Spleen (tissue), 7 donors: Measurements from ENCODE around the gene CES3.

Experiments used
- POLR2A ChIP-seq, 3 donors: fragments of 450-650 bp; IDR thresholded peaks; one replicate each; pipeline ENCODE4 v1.5.1; 2017; ENCODE audit warnings: antibody characterized with exemption in 3 of 3, mild to moderate bottlenecking in 1 of 3
- POLR2AphosphoS5 ChIP-seq, 3 donors: sonication (generic); formaldehyde crosslinking; IDR thresholded peaks; one replicate each; pipeline ENCODE4 v1.5.1; 2017; ENCODE audit warnings: antibody characterized with exemption in 3 of 3
- TF ChIP-seq, protein P1 (sequence below), 11 experiments: fragments of 200-600 bp in 7 of 11; fragments of 450-650 bp in 4 of 11; sonication (generic) in 4 of 11; IDR thresholded peaks in 8 of 11; conservative IDR thresholded peaks in 3 of 11; 1 replicate in 7 of 11; 2 replicates in 4 of 11; pipeline versions ENCODE4 v1.4.0 to v1.8.0; 2016 to 2021; ENCODE audit warnings: antibody characterized with exemption in 11 of 11, inconsistent platforms in 4 of 11, mild to moderate bottlenecking in 1 of 11
- donor health status: DM: no; HTN: no; CAD: no; lungs with moderate emphysema.
- donor health status: DM: no; HTN: no; CAD: no.
- donor health status: DM: no; HTN: no; CAD: no.

DNA sequence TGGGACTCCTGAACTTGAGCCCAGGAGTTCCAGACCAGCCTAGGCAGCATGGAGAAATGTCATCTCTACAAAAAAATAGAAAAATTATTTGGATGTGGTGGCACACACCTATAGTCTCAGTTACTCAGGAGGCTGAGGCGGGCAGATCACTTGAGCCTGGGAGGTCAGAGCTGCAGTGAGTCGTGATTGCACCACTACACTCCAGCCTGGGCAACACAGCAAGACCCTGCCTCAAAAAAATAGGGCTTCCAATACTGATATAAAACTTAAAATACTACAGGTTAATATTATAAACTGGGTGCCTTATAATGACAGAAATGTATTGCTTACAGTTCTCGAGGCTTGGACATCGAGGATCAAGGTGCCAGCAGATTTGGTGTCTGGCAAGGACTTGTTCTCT is 15.1 kb upstream of the CES3 start:
- no peak for TF ChIP-seq POLR2A (IDR thresholded peaks at IDR 0.05)
- TF ChIP-seq, protein P1, sequence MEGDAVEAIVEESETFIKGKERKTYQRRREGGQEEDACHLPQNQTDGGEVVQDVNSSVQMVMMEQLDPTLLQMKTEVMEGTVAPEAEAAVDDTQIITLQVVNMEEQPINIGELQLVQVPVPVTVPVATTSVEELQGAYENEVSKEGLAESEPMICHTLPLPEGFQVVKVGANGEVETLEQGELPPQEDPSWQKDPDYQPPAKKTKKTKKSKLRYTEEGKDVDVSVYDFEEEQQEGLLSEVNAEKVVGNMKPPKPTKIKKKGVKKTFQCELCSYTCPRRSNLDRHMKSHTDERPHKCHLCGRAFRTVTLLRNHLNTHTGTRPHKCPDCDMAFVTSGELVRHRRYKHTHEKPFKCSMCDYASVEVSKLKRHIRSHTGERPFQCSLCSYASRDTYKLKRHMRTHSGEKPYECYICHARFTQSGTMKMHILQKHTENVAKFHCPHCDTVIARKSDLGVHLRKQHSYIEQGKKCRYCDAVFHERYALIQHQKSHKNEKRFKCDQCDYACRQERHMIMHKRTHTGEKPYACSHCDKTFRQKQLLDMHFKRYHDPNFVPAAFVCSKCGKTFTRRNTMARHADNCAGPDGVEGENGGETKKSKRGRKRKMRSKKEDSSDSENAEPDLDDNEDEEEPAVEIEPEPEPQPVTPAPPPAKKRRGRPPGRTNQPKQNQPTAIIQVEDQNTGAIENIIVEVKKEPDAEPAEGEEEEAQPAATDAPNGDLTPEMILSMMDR (IDR thresholded peaks at IDR 0.05 in 8 of 11, conservative IDR thresholded peaks at IDR 0.05 in 3 of 11) = no peak
- TF ChIP-seq POLR2AphosphoS5 (IDR thresholded peaks at IDR 0.05) = no peak
